SHP77 (cell line): Measurements from ENCODE around the gene TNNI2.
A peak's percentile ranks its signal among the peaks of the same experiment; 100 is the strongest.

Source experiments
- DNase-seq, 2 experiments: peaks; one replicate each; lab custom pipeline; 2025; lab: John Stamatoyannopoulos, UW

The TNNI2 gene

DNA sequence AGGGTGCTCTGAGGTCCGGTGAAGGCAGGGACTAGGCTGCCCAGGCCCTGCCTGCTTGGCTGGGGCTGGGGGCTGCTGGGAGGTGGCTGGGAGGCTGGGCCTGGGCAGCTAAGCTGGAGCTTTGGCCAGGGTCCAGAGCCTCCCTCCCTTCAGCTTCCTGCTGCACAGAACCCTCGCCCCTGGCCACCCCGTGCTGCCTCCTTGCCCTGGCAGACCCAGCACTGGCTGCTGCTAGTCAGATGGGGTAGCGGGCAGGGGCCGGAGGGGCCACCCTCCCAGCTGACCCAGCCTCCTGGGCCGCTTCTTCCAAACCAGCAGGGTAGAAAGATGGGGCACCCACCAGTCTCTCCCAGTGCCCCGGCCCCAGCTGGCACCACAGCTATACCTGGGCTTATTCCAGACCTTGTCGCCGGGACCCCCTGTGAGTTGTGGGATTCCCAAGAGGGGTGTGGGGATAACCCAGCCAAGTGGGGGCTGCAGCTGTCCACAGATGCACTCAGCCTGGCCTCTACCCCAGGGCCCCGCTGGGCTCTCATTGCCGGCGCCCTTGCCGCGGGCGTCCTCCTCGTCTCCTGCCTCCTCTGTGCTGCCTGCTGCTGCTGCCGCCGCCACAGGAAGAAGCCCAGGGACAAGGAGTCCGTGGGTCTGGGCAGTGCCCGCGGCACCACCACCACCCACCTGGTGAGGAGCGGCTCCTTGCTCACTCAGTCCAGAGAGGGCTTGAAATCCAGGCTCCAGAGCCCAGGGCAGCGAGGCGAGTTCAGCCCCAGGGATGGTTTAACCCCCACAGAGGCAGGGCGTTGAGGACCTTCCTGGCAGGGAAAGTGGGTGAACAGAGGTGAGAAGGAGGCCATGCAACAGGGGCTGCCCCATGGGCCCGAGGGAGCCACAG lies 3.8 kb upstream of the TNNI2 start, which contains the start of gene SYT8:
SYT8 (plus strand) TSS at position 212 of the 892 bp plus-strand sequence; CDS start at position 328, 116 bp downstream.
- no peak for DNase-seq

DNA sequence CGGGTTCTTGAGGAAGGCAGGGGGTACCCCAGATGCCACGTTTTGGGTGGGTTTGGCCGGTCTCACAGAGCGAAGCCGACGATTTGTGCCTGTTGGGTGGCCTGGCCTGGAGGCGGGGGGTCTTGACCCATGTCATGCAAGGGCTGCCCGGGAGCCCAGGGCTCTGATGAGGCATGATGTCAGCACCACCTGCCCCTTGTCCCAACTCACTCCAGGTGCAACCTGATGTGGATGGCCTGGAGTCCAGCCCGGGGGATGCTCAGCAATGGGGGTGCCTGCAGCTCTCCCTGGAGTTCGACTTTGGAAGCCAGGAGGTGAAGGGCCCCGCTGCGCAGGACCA lies 3.1 kb upstream of the TNNI2 start:
- no peak for DNase-seq

DNA sequence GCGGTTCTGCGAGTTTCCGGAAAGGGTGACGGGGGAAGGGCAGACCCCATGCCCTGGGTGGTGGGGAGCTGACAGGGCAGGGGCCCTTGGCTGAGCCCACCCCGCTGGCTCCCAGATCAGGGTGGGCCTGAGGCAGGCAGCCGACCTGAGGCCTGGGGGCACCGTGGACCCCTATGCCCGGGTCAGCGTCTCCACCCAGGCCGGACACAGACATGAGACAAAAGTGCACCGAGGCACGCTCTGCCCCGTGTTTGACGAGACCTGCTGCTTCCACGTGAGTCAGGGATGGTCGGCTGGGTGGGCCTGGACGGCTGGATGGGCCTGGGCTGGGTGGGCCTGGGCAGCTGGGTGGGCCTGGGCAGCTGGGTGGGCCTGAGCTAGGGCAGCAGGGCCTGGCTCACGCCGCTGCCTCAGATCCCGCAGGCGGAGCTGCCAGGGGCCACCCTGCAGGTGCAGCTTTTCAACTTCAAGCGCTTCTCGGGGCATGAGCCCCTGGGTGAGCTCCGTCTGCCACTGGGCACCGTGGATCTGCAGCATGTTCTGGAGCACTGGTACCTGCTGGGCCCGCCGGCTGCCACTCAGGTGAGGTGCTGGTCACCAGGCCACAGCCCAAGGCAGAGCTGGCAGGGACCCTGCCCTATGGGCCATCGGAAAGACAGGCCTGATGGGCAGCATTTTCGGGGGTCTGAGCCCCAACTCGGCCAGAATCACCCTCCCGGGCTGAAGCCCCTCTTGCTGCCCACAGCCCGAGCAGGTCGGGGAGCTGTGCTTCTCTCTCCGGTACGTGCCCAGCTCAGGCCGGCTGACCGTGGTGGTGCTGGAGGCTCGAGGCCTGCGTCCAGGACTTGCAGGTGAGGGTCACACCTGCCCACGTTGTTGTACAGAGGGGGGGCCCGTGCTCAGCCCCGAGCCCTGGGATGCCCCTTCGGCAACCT lies 2.5 kb upstream of the TNNI2 start:
- no peak for DNase-seq

DNA sequence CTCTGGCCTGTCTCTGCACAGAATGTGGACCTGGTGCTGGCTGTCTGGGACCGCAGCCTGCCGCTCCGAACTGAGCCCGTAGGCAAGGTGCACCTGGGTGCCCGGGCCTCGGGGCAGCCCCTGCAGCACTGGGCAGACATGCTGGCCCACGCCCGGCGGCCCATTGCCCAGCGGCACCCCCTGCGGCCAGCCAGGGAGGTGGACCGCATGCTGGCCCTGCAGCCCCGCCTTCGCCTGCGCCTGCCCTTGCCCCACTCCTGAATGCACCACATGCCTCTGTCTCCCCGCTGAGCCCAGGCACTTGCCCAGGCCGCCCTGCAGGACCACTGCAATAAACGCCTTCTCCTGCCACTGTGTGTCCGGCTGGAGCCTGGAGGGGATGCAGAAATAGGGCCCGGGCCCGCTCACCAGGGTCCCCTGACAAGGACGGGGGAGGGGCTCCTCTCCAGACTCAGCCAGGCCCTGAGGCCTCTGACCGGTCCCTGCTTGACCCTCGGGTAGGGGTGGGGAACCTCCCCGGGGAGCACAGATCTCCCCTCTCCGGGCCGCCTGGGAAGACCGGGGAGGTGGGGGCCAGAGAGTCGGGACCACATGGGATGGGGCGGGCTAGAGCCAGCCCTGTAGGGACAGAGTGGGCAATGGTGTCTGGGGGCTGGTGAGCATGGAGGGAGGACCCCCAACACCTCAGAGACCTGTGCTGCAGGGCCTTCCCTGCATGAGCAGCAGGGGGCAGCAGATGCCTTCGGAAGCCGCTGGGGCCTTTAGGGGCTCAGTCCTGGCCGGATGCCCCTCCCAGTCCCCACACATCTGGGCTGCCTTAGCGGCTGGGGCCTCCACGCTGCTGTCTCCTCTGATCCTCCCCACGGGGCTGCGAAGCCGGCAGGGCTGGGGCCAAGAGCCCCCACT lies 1.4 kb upstream of the TNNI2 start:
- DNase-seq: peak in 1 of 2 experiments; percentile 7

DNA sequence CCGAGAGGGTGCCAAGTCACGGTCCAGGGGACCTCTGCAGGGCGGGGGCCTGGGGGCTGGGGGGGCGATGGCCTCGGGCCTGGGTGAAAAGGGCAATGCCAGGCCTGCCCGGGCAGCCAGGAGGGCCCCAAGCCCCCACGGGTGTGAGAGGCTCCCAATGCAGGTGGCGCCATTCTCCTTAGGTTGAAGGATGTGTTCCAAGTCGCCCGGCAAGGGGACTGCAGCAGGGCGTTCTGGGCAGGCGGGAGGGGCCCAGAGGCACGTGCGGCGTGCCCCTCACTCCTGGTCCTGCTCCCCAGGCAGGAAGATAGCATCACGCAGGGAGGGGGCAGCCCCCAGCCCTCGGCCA lies 730 bp upstream of the TNNI2 start:
- no peak for DNase-seq

DNA sequence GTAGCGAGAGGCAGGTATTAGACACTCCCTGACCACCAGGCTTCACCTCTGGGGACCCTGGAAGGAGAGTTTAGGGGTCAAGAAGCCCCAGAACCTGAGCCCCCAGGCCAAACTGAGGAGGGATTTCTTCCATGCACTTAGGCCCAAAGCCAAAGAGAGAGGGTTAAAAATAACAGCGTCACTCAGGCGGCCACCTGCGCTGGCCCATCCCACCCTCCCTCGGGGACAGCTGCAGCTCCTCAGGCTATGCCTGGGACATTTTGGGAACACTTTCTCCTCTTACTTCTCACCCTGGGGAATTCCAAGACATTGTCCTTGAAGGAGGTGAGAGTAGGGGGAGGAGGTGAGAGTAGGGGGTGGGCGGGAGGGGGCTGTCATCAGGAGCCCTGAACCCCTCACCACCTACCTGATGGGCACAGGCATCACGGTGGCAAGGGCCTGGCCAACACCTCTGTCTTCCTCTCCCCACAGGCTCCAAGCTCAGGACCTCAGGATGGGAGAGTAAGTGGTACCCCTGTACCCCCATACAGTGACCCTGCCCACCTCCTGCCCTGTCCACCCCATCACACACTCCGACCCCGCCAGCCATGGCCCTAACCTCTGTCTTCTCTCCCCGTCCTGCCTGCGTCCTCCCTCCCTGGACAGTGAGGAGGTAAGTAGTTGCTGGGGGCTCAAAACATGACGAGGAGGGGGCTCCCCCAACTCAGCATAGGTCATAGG lies 583 bp downstream of the TNNI2 start:
- no peak for DNase-seq

DNA sequence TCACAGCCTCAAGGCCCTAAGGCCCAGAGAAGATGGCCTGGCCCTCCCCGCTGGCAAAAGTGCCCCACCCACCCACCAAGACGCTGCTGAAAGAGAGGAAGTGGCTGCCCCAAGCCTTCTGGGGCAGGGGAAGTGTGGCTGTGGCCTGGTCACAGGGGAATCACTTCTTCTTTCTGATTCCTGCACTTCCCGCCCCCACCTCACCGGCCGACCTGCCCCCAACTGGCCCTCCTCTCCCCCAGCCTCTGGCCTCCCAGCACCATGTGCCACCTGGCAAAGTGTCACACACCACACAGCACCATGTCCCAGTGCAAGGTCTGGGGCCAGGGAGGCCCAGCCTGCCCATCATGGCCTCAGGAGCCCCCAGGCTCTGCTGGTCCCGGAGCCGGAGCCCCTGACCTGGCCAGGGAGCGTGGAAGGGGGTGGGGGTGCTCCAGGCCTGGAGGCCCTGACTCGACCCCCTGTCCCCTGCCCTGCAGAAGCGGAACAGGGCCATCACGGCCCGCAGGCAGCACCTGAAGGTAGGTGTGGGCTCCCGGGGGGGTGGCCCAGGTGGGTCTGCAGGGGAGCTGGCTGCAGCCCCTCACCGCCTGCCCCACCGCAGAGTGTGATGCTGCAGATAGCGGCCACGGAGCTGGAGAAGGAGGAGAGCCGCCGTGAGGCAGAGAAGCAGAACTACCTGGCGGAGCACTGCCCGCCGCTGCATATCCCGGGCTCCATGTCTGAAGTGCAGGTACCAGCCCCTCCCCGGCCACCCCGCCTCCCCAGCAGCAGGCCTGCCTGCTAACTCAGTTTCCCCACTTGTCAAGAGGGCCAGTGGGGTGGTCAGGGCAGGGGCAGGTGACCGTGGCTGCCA lies 1.4 kb downstream of the TNNI2 start:
- no peak for DNase-seq

DNA sequence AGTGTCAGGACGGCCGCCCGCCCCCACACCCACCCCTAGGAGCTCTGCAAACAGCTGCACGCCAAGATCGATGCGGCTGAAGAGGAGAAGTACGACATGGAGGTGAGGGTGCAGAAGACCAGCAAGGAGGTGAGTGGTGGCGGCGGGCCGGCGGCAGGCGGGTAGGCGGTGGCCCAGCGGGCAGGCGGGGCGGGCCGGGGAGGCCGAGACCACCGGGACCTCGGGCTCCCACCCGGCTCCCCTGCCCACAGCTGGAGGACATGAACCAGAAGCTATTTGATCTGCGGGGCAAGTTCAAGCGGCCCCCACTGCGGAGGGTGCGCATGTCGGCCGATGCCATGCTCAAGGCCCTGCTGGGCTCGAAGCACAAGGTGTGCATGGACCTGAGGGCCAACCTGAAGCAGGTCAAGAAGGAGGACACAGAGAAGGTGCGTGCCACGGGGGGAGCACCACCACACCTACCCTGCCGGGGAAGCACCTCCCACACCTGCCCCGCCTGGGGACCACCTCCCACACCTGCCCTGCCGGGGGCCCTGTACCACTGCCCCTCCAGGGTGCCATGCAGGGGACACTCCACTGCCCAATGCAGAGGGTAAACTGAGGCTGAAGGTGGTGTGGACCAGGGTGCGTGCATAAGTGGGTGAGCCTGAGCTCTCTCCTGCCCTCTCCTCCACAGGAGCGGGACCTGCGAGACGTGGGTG lies 2.1 kb downstream of the TNNI2 start:
- DNase-seq: no peak

DNA sequence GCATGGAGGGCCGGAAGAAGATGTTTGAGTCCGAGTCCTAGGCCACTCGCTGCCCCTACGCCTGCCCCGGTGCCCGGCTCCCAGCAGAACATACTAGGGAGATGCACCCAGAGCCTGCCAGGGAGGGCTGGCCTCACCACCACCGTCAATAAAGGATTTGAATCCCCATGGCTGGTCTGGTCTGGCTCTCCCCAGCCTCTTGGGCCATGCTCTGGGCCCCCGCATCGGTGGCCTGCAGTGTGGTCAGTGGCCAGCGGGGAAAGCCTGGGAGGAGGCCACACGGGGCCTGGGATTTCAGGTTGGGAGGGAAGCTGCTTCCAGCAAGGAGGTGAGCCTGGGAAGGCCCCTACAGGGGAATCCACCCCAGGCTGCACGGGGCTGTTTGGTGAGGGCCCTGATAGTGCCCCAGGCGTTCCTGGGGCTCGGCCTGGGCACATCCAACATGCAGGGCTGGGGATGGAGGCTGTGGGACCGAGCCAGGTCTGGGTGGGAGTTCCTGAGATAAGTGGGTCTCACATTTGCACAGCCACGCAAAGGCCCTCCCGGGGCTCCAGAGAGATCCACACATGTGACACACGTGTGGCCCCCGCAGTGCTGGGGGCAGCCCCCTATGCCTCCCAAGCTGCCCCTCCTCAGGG lies 2.8 kb downstream of the TNNI2 start:
- DNase-seq: no peak

DNA sequence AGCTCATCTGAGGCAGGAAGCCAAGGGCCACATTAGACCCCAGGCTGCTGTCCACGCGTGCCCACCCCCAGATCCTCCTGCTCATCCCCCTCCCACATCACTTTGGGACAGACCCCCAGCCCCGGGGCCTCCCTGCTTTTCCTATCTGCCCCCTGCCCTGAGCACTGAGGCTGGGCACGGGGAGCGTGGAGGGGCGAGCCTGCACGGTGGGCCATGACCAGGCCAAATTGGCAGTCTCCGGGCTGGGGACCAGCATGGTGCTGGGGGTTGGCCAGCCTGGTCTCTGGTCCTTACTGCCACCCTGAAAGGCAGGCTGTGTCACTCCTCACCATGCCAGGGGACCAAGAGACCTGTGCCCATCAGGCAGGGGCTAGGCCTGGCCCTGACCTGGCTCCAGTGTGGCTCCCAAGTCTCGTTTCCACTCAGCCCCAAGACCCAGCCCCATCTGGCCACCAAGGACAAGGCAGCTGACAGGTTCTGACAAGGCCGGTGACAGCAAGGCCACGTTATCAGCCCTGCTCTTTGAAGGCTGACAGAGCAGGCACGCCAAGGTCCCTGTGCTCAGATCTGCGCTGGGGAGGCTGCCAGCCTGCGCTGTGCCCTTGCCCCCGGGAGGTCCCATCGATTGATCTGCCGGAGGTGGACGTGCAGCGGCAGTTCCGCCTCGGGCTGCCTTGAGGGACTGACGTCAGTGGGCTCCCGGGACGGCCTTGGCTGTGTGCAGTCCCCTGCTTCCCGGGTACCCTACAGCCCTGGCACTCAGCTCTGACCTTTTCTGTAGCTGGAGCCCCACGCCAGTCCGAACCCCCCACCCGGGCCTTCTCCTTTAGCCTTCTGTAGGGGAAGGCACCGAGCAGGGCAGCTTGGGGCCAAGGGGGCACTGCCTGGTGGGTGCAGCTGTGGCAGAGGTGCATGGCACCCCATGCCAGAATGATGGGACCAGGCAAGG lies 3.6 kb downstream of the TNNI2 start:
- no peak for DNase-seq

DNA sequence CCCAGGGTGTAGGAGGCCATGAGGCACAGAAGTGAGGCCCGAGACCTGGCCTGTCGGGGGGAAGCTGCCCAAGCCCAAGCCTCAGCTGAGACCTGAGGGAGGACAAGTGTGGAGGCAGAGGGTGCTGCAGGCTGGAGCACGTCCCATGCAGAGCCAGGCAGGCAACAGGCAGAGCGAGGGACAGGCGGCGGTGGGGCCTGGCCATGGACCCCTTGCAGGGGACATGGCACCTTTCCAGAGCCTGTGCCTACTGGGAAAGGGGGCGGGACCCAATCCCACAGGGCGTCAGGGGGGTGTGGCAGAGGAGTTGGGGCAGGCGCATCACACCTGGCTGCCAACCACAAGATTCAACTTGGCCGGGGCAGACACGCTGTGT lies 4.3 kb downstream of the TNNI2 start:
- no peak for DNase-seq

DNA sequence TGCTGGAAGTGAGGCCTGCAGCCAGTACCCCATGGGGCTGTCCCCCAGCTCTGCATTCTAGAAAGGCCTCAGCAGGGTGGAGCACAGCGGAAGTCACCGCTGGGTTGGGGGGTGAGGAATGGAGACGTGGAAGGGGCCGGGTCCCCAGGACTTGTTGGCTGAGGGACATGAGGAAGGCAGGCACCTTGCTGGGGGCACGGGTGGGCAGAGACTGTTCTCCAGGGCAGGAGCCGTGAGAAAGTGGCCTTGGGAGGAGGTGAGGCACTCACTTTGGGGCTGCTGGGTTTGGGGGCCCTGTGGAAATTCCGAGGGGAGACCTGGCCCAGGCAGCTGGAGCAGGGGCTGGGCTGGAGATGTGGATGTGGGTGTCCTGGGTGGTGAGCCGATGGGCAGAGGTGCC lies 5.0 kb downstream of the TNNI2 start:
- no peak for DNase-seq

DNA sequence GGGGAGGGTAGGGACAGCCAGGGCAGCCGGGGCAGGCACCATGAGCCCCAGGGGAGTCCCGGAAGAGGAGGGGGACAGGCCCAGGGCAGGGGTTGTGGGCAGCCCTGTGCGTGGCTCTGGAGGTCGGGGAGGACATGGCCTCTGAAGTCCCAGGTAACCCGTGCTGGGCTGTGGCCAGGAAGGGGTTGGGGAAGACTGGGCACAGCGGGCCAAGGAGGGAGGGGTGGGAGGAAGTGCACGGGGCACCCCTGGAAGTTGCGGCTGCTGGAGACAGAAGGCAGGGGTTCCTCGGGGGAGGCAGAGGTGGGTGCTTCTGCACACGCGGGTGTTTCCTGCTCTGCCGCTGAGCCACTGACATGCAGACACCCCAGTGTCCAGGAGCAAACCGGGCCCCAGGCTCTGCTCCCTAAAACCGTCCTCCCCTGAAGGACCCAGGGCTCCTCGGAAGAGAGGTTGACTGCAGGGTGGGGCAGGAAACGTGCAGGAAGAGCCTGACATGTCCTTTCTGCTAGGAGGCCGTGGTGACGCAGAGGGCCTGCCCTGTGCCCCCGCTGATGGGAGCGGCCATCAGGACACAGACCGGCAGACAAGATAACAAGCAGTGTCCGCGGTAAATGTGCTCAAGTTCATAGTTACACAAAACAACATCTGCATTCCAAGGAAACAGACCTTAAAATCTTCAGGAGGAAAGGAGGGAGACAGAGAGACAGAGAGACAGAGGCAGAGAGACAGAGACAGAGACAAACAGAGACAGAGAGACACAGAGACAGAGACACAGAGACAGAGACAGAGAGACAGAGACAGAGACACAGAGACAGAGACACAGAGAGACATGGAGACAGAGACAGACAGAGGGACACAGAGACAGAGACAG lies 5.7 kb downstream of the TNNI2 start:
- no peak for DNase-seq

DNA sequence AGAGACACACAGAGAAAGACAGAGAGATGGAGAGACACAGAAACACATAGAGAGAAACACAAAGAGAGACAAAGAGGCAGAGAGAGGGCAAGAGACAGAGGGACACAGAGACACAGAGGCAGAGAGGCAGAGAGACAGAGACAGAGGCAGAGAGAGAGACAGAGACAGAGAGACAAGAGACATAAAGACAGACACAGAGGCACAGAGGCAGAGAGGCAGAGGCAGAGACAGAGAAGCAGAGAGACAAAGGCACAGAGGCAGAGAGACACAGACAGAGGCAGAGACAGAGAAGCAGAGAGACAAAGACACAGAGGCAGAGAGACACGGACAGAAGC lies 6.3 kb downstream of the TNNI2 start:
- DNase-seq: no peak

DNA sequence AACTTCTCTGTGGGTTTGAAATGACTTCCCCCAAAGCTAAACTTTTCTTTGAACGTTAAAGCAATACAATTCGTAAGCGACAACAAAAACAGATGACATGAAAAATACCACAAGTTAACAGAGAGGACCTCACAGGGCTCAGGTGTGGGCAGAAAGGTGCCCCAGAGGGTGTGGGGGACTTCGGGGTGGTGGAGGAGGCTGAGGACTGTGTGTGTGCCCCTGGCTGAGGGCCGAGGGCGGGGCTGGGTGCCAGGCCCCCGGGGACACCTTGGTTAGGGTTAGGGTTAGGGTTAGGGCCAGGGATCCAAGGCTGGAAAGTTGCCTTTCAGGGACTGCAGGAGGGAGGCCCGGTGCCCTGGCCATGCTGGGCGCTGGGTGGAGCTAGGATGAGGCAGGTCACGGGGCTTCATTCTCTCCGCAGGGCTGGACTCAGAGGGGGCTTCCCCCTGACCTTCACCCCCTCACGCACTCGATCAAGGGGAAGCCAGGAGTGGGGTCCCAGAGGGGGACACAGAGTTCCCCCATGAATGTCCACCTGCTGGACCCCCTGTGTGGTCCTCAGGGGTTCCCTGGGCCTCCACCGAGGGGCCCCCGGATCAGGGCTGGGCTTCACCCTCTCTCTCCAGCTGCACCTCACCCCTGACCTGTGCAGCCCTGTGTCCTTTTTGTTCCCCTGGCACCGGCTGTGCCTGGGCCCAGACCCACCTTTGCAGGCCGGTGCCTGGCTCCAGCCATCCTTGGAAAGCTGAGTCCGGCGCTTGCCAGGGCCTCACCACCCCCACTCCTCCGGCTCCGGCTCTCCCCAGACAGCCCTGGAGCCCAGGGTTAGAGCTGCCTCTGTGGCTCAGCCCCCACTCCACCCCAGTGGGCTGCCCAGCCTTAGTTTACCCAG lies 7.0 kb downstream of the TNNI2 start:
- no peak for DNase-seq

DNA sequence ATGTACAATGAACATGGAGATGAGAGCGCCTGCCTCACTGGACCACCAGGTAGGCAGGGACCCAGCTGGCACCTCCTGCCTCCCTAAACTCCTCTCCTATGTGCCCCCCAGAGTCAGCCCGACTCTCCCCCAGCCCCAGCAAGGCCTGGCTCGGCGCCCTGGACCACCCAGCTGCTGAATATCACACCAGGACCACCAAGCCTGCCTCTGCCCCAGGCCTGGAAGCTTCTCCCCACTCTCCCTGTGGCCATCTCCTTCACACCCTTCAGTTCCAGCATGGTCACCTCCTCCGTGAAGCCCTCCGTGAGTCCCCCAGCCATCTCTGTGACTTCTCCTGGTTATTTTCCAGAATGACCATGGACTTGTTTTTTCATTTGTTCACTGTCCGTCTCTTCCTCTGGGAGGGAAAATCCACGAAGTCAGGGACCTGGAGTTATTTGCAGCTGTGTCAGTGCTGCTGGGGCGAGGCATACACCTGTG lies 7.7 kb downstream of the TNNI2 start:
- DNase-seq: no peak
